NCI-H510A (cell line): Measurements from ENCODE around the gene GTSE1.

Source experiments
- DNase-seq: peaks from one replicate; lab custom pipeline; 2025; lab: John Stamatoyannopoulos, UW

GTSE1 gene

DNA sequence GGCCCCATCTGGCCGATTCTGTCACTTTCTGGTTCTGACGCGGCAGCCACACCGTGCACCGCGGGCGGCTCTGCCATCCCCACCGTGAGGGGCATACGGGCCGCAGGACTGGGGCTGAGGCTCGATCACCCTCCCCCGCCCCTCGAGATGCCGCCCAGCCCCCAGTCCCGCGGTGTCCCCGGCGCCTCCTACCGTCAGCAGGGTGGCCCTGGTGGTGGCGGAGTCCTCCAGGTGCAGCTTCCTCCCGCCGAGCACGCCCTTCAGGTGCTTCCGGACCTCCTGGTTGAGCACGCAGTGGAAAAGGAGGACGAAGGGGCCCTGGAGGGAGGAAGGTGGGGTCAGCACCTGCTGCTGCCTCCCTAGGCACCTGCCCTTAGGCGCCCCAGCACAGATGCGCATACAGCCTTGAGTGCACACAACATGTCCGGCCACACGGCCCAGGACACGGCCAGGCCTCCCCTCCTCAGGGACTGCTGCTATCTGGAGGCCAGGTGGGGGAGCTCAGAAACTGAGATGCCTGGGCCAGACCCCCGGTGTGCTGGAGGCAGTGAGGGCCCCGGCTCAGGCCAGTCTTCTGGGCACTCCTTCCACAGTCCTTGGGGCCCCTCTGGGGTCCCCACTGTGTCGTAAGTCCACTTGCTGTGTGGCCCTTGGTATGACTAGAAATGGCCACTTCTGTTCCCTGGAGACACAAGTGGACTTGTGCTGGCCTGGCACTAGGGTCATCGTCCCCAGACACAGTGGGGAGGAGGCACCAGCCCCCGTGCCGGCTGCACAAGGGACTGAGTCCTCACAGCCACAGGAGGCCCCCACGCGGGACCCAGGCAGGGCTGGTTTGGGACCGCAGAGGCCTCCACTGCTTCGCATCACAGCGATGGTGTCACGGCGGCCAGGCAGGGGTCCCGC is 70.4 kb downstream of the GTSE1 start:
- no peak for DNase-seq

GRCh38 chr22:46367707-46368191 is 71.1 kb downstream of the GTSE1 start:
- DNase-seq, result no peak

GRCh38 chr22:46368422-46368821 is 71.8 kb downstream of the GTSE1 start:
- DNase-seq, result no peak

- no peak for DNase-seq
Observed at GRCh38 chr22:46368871-46369715, 72.4 kb downstream of the GTSE1 start.

DNA sequence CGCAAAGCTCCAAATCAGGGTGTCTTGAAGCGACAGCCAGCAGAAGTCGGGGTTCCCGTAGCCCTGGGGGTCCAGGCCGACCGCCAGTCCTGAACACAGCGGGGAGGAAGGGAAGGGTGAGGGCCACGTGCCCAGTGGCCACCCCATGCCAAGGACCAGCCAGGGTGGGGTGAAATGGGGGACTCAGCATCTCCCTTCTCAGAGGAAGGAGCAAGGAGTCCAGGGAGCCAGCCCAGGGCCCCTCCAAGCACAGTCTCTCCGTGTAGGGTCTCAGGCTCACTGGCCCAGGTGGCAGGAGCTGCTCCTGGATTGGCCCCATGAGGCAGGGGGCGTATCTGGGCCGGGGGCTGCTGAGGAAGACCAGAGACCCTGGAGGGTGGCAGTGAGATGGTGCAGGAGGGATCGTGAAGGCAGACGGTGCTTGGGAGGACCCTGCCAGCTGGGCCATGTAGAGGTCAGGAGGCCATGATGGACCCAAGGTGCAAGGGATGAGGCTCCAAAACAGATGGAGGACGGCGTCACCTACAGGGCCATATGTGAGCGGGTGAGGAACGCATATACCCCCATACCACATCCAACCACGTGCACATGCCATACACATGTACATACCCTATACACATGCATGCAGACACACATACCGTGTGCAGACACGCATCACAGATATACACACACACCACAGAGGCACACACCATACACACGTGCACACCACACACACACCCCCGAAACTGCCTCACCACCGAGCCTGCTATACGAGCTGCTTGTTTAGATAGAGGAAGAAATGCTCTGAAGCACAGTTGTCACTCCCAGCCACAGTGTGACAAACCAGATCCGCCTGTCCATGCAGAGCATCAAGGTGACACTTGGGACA is 73.3 kb downstream of the GTSE1 start:
- no peak for DNase-seq

DNA sequence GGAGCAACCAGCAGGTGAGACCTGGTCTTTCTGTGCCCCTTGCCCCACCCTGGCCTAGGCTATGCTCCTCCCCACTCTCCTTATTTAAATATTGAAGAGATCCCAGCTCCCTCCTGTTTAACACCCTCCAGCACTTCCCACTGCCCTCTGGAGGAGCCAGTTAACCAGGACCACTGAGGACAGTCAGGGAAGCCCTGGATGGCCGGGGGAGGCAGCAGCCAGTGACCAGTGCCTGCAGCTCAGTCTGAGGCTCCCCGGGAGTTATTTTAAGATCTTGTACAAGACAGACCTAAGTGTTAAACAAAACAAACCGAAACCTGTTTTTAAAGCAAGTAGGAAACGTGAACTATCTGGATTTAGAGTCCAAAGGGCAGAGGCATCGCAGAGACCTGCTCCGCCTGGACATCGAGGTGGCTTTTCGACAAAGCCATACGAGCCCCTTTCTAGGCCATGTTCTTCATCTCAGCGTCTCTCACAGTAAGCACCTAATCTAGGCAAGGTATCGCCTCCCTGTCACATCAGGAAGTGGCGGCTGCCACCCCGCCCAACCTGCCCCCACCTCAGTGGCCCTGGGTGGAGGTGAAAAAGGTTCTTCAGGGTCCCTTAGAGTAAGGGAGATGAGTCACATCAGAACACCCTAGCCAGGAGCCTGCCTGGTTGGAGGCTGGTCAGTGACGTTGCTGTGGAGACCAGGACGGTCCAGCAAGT is 74.1 kb downstream of the GTSE1 start:
- DNase-seq, result no peak

DNA sequence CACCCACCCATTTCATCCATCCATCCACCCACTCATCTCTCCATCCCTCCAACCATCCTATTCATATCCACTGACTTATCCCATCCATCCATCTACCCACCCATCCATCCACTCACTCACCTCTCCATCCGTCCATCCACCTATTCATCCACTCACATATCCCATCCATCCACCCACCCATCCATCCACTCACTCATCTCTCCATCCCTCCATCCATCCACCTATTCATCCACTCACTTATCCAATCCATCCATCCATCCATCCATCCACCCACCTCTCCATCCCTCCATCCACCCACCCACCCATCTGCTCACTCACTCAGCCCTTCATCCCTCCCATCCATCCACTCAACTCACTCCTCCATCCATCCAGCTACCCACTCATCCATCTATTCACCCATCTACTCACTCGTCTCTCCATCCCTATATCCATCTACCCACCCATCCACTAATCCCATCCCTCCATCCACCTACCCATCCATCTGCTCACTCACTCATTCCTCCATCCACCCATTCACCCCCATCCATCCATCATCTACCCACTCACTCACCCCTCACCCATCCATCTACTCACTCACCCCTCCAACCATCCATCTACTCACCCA is 75.1 kb downstream of the GTSE1 start:
- no peak for DNase-seq

GRCh38 chr22:46372686-46373085 is 76.0 kb downstream of the GTSE1 start:
- no peak for DNase-seq

GRCh38 chr22:46373159-46373558 is 76.5 kb downstream of the GTSE1 start:
- no peak for DNase-seq

DNA sequence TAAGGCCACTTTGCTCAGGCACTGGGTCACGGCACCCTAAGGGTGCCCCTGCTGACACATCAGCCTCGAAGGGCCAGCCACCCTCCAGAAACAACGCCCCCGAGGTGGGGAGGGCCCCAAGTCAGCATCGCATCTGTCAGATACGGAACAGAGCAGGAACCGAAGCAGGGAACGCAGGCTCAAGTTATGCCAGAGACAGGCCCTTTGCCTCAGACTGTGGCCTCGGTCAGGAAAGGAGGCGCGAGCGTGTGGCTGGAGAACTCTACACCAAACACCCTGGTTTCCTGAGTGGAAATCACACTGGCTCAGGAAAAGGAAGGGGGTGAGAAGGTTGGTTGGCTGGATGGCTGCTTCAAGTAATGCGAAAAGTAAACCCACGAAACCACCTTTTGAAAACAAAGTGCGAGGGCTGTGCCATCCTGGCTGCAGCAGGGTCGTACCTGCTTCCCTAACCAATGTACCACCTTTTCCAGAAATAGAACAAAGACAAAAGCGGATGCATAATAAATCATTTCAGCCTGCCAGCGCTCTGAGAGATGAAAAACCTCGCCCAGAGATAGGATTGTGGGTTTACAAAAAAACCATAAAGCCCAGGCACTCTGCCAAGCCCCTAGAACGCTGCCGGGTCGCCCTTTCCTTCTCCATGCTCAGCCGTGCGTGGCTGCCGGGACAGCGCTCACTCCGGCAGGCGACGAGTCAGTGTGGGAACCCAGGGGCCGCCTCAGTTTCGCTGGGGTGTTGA is 77.4 kb downstream of the GTSE1 start:
- no peak for DNase-seq

DNA sequence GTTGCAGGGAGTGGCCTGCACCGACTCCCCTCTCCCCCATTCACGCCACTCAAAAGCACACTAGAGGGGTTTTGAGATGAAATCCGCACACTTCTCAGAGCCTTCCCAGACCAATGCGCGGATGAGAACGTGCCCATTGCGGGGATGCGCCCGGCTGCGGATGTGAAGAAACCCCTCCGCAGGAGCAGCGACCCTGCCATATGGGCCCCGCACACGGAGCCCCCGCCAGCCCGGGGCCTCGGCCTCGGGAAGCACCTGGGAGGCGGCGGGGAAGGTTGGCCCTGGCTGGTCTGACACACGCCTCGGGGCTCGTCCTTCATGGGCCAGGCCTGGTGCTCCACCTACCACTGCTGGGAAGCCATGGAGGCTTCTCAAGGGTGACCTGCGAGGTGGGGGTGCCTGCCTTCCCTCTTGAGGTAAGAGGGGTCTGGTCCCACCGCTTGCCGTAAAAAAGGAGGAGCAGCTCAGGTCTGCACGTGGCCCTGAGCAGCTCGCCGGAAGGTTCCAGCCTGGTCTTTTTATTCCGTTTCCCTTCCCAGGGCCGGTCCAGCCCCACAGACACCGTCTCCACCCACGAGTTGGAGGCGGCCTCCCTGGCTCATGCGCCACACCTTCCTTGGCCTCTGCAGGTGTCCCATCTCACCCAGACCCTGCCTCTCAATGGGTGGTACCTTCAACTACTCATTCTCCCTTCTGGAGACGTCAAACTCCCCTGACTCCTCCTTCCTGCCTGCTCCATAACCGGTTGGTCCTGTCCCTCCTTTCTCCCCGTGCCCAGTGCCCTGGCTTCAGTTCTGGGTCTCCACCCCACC is 78.2 kb downstream of the GTSE1 start:
- DNase-seq, result no peak

DNA sequence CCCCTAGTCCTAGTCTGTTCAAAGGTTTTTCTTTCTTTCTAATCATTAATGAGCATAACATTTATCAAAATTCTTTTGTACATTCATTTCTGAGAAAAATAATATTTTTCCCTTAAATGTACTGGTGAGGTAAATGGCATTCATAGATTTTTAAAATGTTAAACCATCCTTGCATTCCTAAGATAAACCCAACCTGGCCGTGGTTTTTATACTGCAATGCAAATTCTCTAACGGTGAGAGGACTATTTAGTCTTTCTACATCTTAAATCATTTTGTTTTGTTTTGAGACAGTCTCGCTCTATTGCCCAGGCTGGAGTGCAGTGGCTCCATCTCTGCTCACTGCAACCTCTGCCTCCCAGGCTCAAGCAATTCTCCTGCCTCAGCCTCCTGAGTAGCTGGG is 79.4 kb downstream of the GTSE1 start:
- no peak for DNase-seq

GRCh38 chr22:46376908-46377524 is 80.3 kb downstream of the GTSE1 start:
- DNase-seq, result no peak

- DNase-seq, result no peak
Observed at GRCh38 chr22:46377525-46378425, 81.1 kb downstream of the GTSE1 start.

DNA sequence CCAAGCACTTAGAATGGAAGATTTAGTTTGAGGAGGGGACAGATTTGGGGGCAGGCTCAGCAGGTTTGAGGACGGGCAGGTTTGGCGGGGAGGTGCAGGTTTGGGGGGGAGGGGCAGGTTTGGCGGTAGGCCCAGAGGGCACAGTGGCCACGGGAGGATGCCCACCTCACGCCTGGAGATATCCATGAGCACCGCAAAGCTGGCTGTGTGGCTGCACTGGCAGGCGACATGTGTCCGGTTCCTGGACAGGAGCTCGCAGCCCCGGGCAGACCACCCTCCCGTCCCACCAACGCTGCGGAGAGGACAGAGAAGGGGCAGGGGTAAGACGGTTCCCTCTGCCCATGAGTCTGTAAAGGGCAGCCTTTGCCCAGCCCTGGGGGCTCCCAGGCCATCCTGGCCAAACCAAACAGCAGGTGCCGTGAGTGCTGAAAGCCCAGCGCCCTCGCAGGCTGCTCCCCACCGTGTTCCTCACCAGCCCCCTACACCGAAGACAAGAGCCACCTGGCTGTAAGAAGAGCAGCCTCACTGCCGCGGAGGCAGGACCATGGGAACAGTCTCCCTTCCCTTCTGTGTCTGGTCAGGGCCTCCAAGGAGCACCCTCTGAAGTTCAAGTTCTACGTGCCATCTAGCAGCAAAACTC is 81.9 kb downstream of the GTSE1 start:
- no peak for DNase-seq

DNA sequence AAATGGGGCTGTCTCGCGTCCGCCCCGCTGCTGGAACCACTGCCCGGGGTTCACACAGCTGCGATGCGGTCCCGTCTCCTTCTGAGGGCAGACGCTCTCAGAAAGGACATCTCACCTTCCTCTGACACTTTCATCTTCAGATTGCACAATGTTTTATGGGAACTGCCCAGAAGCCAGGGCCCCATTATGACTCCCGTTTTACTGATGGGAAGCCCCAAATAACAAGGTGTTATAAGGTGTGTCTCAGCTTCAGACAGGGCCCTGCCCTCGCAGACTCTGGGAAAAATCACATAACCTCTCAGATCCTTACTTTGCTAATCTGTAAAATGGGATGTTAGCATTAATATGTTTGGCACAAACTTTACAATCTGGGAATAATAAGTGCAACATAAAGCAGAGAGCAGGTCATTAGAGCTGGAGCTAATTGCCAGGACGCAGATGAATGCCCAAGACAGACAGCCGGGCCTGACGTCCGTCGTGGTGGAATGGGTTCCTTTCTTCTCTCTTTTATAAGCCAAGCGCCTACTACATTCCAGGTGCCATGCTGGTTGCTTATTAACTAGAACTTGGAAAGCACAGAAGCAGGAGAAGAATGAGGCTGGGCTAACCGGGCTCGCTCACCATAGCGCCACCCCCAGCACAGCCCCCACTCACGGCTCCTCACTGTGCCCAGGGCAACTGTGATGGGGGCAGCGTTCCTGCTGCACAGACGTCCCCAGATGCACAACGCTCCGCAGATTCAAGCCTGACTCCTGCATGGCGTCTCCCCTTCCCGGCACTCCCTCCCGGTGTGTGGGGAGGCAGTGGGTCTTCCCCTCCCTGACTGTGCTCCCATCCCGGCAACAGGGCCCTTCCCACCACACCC is 82.6 kb downstream of the GTSE1 start:
- DNase-seq, result no peak
